Loucy (cell line): ENCODE data around the gene SEMA3F.

Experiments used
- H2AFZ ChIP-seq: fragments of 200-600 bp; sonication (generic); 2 replicates; pipeline ENCODE4 v1.6.0; 2016; ENCODE audit warnings: antibody characterized with exemption, mild to moderate bottlenecking, low read length, moderate library complexity
- H3F3A ChIP-seq: fragments of 200-600 bp; 2 replicates; pipeline ENCODE4 v1.6.0; 2016; ENCODE audit warnings: antibody characterized with exemption, low read depth, mild to moderate bottlenecking
- H3K27me3 ChIP-seq: fragments of 200-600 bp; sonication (generic); 2 replicates; pipeline ENCODE4 v1.6.1; 2014; ENCODE audit warnings: low read length, mild to moderate bottlenecking; ENCODE audit not compliant: insufficient read depth, poor library complexity, severe bottlenecking
- H3K36me3 ChIP-seq: fragments of 200-600 bp; sonication (generic); 2 replicates; pipeline ENCODE4 v1.6.1; 2016; ENCODE audit warnings: low read length; ENCODE audit not compliant: insufficient read depth
- H3K4me1 ChIP-seq: fragments of 200-600 bp; sonication (generic); 2 replicates; pipeline ENCODE4 v1.5.1; 2014; ENCODE audit warnings: low read length, mild to moderate bottlenecking; ENCODE audit not compliant: insufficient read depth, poor library complexity, severe bottlenecking
- H3K4me2 ChIP-seq: fragments of 200-600 bp; sonication (generic); 2 replicates; pipeline ENCODE4 v1.6.0; 2014; ENCODE audit warnings: antibody characterized with exemption, low read length, low read depth, mild to moderate bottlenecking; ENCODE audit not compliant: poor library complexity, severe bottlenecking
- H3K4me3 ChIP-seq: fragments of 200-600 bp; sonication (generic); 2 replicates; pipeline ENCODE4 v1.5.1; 2014; ENCODE audit warnings: low read length, mild to moderate bottlenecking, mixed read lengths; ENCODE audit not compliant: poor library complexity, severe bottlenecking
- H3K79me2 ChIP-seq: fragments of 200-600 bp; sonication (generic); 2 replicates; pipeline ENCODE4 v1.6.1; 2014; ENCODE audit warnings: low read length; ENCODE audit not compliant: insufficient read depth
- H3K9ac ChIP-seq: fragments of 200-600 bp; sonication (generic); 2 replicates; pipeline ENCODE4 v1.6.0; 2014; ENCODE audit warnings: mild to moderate bottlenecking, low read depth, low read length, moderate library complexity; ENCODE audit not compliant: poor library complexity, severe bottlenecking
- H3K9me2 ChIP-seq: fragments of 200-600 bp; sonication (generic); replicated peaks from 2 replicates; pipeline ENCODE4 v1.6.1; 2016; ENCODE audit warnings: low read depth, low read length, mixed read lengths
- H3K9me3 ChIP-seq: fragments of 200-600 bp; sonication (generic); 2 replicates; pipeline ENCODE4 v1.6.1; 2014; ENCODE audit warnings: mild to moderate bottlenecking, antibody characterized with exemption, low read length, low read depth; ENCODE audit not compliant: insufficient read depth
- H4K20me1 ChIP-seq: fragments of 200-600 bp; sonication (generic); 2 replicates; pipeline ENCODE4 v1.6.0; 2014; ENCODE audit warnings: antibody characterized with exemption, low read length, mild to moderate bottlenecking; ENCODE audit not compliant: insufficient read depth, poor library complexity, severe bottlenecking
- EZH2phosphoT487 ChIP-seq: fragments of 200-600 bp; IDR thresholded peaks from 2 replicates; pipeline ENCODE4 v1.6.1; 2018; ENCODE audit warnings: antibody characterized with exemption, mild to moderate bottlenecking, moderate library complexity, borderline replicate concordance
- TF ChIP-seq, protein P1 (sequence below): fragments of 200-600 bp; sonication (generic); conservative IDR thresholded peaks from 2 replicates; pipeline ENCODE4 v1.5.1; 2014; ENCODE audit warnings: mild to moderate bottlenecking, antibody characterized with exemption, low read length

The SEMA3F gene

DNA sequence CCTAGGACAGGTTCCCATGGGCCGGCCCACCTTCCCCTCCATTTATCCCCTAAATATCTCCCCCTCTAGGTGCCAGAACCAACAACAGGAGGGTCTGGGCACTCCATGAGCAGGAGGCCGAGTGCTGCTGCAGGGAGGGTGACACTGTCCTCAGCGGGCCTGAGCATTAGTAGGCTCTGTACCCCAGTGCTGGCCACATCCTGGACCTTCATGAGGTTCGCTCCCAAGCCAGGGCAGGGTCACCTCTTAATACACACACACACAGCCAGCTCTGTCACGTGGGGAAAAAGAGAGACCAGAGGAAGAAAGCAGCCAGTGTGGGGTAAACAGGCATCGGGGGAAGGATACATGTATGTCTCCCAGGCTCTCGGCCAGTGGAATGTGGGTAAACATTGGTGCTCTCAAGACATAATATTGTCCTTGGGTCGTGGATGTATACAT is 27.9 kb upstream of the SEMA3F start:
- Histone ChIP-seq H3K27me3 (no peaks in the 10 kb centered on the region), H3F3A (no peaks in the 10 kb centered on the region), H3K36me3 (no peaks in the 10 kb centered on the region), H3K9ac (no peak overlapping the region), H3K4me1 (no peaks in the 10 kb centered on the region), H3K9me2 (no peaks in the 10 kb centered on the region), H3K79me2 (no peaks in the 10 kb centered on the region), H3K4me3 (no peak overlapping the region), H3K4me2 (no peak overlapping the region), H3K9me3 (no peaks in the 10 kb centered on the region), H2AFZ (no peak overlapping the region), H4K20me1 (no peaks in the 10 kb centered on the region)
- no peak for TF ChIP-seq EZH2phosphoT487
- TF ChIP-seq, protein P1, sequence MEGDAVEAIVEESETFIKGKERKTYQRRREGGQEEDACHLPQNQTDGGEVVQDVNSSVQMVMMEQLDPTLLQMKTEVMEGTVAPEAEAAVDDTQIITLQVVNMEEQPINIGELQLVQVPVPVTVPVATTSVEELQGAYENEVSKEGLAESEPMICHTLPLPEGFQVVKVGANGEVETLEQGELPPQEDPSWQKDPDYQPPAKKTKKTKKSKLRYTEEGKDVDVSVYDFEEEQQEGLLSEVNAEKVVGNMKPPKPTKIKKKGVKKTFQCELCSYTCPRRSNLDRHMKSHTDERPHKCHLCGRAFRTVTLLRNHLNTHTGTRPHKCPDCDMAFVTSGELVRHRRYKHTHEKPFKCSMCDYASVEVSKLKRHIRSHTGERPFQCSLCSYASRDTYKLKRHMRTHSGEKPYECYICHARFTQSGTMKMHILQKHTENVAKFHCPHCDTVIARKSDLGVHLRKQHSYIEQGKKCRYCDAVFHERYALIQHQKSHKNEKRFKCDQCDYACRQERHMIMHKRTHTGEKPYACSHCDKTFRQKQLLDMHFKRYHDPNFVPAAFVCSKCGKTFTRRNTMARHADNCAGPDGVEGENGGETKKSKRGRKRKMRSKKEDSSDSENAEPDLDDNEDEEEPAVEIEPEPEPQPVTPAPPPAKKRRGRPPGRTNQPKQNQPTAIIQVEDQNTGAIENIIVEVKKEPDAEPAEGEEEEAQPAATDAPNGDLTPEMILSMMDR, result no peak

DNA sequence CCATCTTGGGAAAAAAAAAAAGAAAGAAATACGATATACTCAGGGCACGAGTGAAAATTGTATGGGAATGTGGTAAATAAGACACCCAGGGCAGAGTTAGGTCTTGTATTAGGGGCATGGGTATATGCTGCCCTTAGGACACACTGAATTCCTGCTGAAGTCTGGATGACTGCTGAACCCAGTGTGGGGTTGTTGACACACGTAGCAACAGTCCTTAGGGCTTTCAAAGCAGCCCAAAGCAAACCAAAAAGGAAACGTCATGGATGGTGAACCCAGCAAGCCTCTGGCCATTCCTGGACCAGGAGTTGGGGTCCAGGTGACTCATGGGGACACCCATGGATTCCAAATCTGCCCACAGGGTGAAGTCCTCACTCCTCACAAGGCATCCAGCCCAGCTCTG is 27.1 kb upstream of the SEMA3F start:
- TF ChIP-seq, protein P1, result no peak
- no peak for TF ChIP-seq EZH2phosphoT487
- H3K4me2 ChIP-seq, result no peak overlapping the region
- no peaks in the 10 kb centered on the region for H3K9me3 ChIP-seq
- H2AFZ ChIP-seq, result no peak overlapping the region
- no peaks in the 10 kb centered on the region for H3K27me3 ChIP-seq
- H3K9ac ChIP-seq, result no peak overlapping the region
- no peaks in the 10 kb centered on the region for H4K20me1 ChIP-seq
- no peak overlapping the region for H3K4me3 ChIP-seq
- no peaks in the 10 kb centered on the region for H3K4me1 ChIP-seq
- no peaks in the 10 kb centered on the region for H3K36me3 ChIP-seq
- no peaks in the 10 kb centered on the region for H3K9me2 ChIP-seq
- no peaks in the 10 kb centered on the region for H3K79me2 ChIP-seq
- H3F3A ChIP-seq, result no peaks in the 10 kb centered on the region

DNA sequence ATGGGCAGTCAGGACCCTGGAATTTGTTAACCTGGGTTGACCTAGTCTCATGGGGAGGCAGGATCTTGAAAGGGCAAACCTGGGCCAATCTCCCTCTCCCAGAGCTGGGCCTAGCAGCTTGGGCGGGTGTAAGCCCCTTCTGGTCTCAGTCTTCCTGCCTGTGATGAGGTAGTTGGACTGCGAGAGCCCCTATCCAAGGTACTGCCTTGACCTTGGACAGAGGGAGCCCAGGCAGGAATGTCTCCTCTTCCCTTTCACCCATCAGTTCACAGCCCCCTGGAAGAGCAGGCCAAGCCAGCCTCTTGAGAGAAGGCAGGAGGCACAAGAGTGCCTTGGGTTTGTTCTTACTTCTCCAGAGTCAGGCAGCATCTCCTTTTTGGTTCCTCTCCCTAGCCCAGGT is 24.7 kb upstream of the SEMA3F start:
- TF ChIP-seq EZH2phosphoT487, result no peak
- TF ChIP-seq, protein P1, result no peak
- Histone ChIP-seq H3K9me2 (no peaks in the 10 kb centered on the region), H3K9me3 (no peaks in the 10 kb centered on the region), H3F3A (no peaks in the 10 kb centered on the region), H3K36me3 (no peaks in the 10 kb centered on the region), H4K20me1 (no peaks in the 10 kb centered on the region), H3K9ac (no peak overlapping the region), H3K79me2 (no peaks in the 10 kb centered on the region), H3K4me3 (no peak overlapping the region), H3K4me1 (no peaks in the 10 kb centered on the region), H3K4me2 (no peak overlapping the region), H3K27me3 (no peaks in the 10 kb centered on the region), H2AFZ (no peak overlapping the region)
